ENCODE measurements around the gene MYOZ2.
A peak's percentile ranks its signal among the peaks of the same experiment; 100 is the strongest.

MYOZ2 gene

GRCh38 chr4:119205690-119206089 lies 70.1 kb downstream of the MYOZ2 start:
- no peak for DNase-seq

DNA sequence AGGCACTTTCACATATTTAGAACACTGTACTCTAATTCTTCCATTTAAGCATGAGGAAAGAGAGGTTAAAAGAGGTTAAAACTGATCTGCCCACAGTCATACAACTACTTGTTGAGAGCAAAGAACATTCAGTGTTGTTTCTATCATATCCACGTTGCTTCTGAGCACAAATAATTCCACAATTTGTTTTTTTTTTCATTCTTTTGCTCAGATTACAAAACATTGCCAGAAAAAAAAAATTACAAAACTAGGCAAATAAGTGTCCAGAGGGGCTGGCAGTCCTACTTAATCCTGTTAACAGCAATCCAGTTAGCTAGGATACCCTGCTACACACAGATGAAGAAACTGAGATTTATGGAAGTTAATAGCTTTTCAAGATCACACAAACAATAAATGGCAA lies 70.5 kb downstream of the MYOZ2 start:
- no peak for DNase-seq

DNA sequence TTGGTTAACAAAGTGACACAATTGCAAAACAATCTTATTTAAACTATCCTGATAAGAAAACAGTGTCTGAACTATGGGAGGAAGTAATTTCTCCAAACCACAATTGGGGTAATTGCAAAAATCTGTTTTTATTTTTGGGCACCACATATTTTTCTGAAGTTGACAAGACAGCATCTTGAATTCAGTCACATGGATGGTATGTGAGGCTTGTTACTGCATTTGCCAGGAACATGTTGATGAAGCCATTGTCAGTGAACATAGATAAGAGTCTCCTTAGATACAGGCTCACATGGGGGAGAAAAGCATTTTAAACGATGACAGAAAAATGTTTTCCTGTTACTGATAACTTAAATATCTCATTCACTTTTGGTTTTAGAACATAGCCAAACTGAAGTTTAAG lies 71.4 kb downstream of the MYOZ2 start:
- no peak for DNase-seq

GRCh38 chr4:119209077-119209476 lies 73.4 kb downstream of the MYOZ2 start:
- no peak for DNase-seq

- no peak for DNase-seq
Observed at GRCh38 chr4:119209586-119209985, 74.0 kb downstream of the MYOZ2 start.

DNA sequence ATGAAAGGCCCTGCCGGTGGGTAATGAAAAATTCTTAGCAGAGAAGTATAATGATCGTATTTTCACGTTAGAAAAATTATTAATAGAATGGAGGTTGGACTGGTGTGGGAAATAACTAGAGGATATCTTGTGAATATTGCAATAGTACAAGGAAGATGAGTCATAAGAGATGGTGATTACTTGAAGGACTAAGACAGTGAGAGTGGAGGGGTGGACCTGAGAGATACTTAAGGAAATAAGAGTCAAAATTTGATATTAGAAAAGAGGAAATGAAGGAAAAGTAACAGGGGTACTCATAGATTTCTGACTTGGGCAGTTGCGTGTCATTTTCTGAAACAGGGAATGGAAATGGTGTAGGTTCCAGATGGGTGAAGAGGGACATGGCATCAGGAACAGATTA lies 75.1 kb downstream of the MYOZ2 start:
- no peak for DNase-seq

- DNase-seq = no peak
Observed at GRCh38 chr4:119211867-119212233, 76.2 kb downstream of the MYOZ2 start.

GRCh38 chr4:119212234-119212963 lies 76.8 kb downstream of the MYOZ2 start, which contains the start of gene USP53:
TSS of gene USP53 (plus strand) at chr4:119212713. CDS start at chr4:119239760, 27,047 bp downstream.
- DNase-seq = peak; percentile 97 to 98

DNA sequence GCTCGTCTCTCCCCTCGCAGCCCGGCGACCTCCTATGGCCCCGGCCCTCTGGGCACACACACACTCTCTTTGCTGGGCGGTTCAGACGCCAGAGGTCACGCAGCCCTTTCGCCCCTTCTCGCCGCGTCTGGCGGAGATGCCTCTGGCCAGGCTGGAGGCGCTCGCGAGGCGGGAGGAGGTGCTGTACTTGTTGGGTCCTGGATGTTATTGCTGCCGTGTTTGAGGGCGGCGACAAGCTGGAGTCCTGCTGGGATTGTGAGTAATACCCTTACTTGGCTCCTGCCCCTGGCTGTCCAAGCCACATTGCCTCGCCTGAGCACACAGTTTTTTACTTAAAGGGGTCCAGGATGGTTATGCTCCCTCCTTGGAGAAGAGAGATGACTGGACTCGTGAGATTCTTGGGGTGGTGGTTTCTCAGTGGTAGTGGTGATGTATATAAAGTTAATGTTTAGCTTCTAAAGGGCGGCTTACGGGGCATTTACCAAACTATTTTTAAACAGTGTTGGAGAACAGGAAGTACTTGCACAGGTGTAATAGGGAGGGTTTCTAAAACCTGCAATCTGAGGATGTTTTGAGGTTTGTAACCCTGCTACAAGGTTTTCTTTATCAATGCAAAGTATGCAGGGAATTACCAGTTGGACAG lies 77.5 kb downstream of the MYOZ2 start:
- DNase-seq = peak; percentile 38 to 70

DNA sequence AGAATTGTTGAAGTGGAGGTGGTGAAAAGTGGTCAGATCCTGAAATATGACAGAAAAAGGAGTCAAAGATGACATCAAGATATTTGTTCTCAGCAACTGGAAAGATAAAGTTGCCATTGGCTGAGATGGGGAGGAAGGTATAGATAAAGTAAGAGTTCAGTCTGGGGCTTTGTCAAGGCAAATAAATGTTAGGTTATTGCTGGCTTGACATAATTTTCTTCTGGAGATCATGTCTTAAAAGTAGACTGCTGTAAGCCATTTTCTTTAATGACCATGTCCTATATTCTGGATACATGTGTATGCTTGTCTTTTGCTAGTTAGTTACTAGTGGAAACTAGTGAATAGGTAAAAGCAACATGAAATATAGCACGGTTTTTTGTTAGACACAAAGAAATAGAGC lies 82.5 kb downstream of the MYOZ2 start:
- no peak for DNase-seq

DNA sequence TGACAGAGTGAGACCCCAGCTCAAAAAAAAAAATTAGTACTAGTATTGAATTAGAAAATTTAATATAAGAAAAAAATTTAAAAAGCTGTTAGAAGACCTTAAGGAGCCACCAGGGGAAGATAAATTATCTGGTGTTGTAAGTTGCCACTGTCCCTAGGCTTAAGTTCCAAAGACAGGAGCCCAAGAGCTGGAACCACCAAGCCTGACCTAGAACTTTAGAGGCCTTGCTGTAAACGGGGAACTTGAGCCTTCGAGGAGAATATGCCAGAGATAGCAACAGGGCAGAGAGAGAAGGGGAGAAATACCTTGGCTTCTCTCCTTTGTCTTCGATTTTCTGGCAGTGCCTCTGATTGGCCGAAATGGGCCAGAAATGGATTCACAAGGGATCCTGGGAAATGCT lies 85.8 kb downstream of the MYOZ2 start:
- no peak for DNase-seq

DNA sequence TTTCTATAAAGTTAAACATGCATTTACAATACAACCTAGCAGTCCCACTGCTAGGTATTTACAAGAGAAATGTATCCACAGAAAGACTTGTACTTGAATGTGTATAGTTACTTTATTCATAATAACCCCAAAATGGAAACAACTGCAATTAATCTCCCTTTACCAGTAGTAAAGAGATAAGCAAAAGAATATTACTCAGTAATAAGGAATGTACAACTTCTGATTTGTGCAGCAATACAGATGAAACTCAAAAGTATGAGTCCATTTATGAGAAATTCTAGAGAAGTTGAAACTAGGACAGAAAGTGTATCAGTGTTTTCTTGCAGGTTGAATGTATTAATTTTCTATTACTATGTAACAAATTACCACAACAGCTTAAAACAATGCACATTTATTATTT lies 92.1 kb downstream of the MYOZ2 start:
- no peak for DNase-seq

DNA sequence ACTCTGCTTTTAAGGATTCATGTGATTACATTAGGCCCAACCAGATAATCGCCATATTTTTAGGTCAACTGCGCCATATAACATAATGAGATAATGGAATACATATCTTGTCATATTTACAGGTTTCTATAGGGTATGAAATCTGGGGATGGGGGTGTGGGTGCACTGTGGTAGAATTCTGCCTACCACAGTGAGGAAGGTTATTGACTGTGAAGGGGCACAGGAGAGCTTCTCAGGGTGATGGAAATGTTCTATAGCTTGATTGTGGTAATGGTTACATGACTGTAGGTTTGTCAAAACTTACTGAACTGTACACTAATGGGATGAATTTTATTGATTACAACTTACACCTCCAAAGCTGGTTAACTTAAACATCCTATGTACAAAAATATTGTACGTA lies 92.8 kb downstream of the MYOZ2 start:
- DNase-seq = no peak

DNA sequence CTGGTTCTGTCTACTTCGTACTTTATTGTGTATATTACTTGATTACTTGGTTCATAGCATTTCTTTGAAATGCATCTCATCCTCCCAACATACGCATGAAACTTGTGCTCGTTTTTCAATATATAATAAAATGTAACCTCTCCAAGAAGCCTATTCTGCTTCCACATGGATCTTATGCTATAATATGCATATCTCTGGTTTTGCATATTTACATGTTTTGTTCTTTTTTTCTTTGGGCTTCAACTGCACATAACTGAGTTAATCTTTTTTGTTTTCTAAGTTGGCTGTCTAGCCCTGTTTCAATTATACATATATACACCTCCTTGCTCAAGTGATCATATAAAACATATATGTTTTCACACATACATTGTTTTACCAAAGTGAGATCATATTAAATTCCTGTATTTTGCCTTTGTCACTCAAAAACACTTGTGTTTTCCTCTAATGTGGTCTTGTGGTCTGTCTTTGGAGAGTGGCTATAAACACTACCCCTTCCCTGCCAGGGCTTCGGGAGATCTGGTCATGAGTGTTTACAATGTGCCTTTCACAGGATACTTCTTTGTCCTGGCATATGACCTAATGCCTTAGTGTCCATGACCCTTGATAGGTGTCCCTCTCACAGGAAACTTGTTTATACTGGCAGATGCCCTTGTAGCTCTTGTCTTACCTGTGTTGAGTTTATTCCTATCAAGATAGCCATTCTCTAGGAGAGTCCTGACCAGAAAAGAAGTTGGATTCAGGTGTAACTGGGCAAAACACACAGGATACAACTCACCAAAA lies 94.5 kb downstream of the MYOZ2 start:
- DNase-seq = no peak

DNA sequence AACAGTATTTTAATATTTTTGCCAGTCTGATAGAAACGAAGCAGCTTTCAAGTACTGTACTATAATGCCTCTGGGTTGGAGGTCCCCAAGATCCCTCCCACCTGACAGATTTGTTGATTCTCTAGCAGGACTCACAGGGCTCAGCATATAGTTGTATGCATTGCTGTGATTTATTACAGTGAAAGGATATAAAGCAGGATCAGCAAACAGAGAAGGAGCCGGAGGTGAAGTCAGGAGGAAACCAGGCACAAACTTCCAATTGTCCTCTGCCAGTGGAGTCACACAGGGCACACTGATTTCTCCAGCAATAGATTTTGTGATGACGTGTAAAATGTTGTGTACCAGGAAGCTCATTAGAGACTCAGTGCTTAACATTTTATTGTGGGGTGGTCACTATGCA lies 95.9 kb downstream of the MYOZ2 start:
- DNase-seq = no peak

GRCh38 chr4:119232286-119232685 lies 96.7 kb downstream of the MYOZ2 start:
- no peak for DNase-seq

DNA sequence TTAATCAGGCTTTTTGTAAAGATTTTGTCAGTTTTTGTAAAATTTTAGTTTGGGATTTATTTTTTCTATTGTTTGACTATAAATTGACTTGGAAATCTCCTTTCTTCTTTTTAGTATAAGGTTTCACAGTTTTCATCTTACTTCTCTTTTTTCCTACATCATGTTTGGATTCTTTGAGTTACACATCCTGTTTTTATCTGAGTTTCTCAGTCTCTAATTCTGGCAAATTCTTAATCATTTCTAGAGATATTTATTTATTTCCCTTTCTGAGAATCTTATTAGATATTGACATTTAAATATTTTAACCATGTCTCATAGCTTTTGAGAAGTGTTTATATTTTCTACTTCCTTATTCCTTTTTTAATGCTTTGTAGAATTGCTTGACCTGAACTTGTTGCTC lies 97.6 kb downstream of the MYOZ2 start:
- no peak for DNase-seq

GRCh38 chr4:119233750-119234149 lies 98.1 kb downstream of the MYOZ2 start:
- DNase-seq = no peak

- DNase-seq = no peak
Observed at GRCh38 chr4:119237201-119237600, 101.6 kb downstream of the MYOZ2 start.
